Measurements from ENCODE around the gene STK38. TPM values are rescaled to one million over a fixed set of nuclear protein-coding genes. Genes with fewer than 3 reads are reported as not detected.
A peak's percentile ranks its signal among the peaks of the same experiment; 100 is the strongest.

STK38 gene
- total and polyA plus RNA-seq, 2 of the 13 experiments (the other 11 are each of a cell fraction or from before 2014, with no cell fraction given): 10.3 to 20.7 TPM

DNA sequence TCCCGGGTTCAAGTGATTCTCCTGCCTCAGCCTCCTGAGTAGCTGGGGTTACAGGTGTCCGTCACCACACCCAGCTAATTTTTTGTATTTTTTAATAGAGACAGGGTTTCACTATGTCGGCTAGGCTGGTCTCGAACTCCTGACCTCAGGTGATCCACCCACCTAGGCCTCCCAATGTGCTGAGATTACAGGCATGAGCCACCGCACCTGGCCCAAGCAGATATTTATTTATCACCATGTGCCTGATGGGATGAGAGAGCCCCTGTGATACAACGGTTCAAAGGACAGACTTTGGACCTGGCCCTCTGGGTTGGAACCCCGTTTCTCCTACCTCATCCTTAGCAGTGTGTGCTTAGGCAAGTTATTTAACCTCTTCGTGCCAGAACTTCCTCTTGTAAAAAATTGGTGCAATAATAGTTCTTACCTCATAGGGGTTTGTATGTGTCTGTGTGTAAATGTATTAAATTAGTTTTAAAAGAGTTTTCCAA, 19.2 kb upstream of the STK38 start (continued):
- TF ChIP-seq ZNF17 (CRISPR knock-in tag; IDR thresholded peaks at IDR 0.05) (no peak), ZNF205 (CRISPR knock-in tag; IDR thresholded peaks at IDR 0.05) (0 out of 2 replicates have a peak, but pooled peaks have one; percentile 25), NFYB (CRISPR knock-in tag; IDR thresholded peaks at IDR 0.05) (no peak), ZNF263 (CRISPR knock-in tag; IDR thresholded peaks at IDR 0.05) (no peak), SIN3B (IDR thresholded peaks at IDR 0.05; ENCODE audit: low read length) (0 out of 2 replicates have a peak, but pooled peaks have one; percentile 27), SRY (CRISPR knock-in tag; IDR thresholded peaks at IDR 0.05) (no peak), ZNF160 (CRISPR knock-in tag; IDR thresholded peaks at IDR 0.05) (0 out of 2 replicates have a peak, but pooled peaks have one; percentile 78), MZF1 (CRISPR knock-in tag; IDR thresholded peaks at IDR 0.05; ENCODE audit: borderline replicate concordance) (no peak), GATAD2A (CRISPR knock-in tag; IDR thresholded peaks at IDR 0.05) (peak; percentile 95)
- TF ChIP-seq, protein P1, sequence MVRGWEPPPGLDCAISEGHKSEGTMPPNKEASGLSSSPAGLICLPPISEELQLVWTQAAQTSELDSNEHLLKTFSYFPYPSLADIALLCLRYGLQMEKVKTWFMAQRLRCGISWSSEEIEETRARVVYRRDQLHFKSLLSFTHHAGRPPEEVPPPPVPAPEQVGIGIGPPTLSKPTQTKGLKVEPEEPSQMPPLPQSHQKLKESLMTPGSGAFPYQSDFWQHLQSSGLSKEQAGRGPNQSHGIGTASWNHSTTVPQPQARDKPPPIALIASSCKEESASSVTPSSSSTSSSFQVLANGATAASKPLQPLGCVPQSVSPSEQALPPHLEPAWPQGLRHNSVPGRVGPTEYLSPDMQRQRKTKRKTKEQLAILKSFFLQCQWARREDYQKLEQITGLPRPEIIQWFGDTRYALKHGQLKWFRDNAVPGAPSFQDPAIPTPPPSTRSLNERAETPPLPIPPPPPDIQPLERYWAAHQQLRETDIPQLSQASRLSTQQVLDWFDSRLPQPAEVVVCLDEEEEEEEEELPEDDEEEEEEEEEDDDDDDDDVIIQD (CRISPR knock-in tag; IDR thresholded peaks at IDR 0.05; ENCODE audit: low read depth): peak; percentile 89
- TF ChIP-seq, protein P2, sequence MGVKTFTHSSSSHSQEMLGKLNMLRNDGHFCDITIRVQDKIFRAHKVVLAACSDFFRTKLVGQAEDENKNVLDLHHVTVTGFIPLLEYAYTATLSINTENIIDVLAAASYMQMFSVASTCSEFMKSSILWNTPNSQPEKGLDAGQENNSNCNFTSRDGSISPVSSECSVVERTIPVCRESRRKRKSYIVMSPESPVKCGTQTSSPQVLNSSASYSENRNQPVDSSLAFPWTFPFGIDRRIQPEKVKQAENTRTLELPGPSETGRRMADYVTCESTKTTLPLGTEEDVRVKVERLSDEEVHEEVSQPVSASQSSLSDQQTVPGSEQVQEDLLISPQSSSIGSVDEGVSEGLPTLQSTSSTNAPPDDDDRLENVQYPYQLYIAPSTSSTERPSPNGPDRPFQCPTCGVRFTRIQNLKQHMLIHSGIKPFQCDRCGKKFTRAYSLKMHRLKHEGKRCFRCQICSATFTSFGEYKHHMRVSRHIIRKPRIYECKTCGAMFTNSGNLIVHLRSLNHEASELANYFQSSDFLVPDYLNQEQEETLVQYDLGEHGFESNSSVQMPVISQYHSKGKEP (CRISPR knock-in tag; IDR thresholded peaks at IDR 0.05): no peak
- TF ChIP-seq, protein P3, sequence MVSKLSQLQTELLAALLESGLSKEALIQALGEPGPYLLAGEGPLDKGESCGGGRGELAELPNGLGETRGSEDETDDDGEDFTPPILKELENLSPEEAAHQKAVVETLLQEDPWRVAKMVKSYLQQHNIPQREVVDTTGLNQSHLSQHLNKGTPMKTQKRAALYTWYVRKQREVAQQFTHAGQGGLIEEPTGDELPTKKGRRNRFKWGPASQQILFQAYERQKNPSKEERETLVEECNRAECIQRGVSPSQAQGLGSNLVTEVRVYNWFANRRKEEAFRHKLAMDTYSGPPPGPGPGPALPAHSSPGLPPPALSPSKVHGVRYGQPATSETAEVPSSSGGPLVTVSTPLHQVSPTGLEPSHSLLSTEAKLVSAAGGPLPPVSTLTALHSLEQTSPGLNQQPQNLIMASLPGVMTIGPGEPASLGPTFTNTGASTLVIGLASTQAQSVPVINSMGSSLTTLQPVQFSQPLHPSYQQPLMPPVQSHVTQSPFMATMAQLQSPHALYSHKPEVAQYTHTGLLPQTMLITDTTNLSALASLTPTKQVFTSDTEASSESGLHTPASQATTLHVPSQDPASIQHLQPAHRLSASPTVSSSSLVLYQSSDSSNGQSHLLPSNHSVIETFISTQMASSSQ (IDR thresholded peaks at IDR 0.05; ENCODE audit: low read depth): peak; percentile 45
- TF ChIP-seq, protein P3 (CRISPR knock-in tag; IDR thresholded peaks at IDR 0.05; ENCODE audit: borderline replicate concordance): peak; percentile 50; the same call in 1 of the 2 replicates
- TF ChIP-seq, protein P4, sequence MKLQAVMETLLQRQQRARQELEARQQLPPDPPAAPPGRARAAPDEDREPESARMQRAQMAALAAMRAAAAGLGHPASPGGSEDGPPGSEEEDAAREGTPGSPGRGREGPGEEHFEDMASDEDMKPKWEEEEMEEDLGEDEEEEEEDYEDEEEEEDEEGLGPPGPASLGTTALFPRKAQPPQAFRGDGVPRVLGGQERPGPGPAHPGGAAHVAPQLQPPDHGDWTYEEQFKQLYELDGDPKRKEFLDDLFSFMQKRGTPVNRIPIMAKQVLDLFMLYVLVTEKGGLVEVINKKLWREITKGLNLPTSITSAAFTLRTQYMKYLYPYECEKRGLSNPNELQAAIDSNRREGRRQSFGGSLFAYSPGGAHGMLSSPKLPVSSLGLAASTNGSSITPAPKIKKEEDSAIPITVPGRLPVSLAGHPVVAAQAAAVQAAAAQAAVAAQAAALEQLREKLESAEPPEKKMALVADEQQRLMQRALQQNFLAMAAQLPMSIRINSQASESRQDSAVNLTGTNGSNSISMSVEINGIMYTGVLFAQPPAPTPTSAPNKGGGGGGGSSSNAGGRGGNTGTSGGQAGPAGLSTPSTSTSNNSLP (IDR thresholded peaks at IDR 0.05; ENCODE audit: low read depth, low read length): peak; percentile 98
- TF ChIP-seq, protein P5, sequence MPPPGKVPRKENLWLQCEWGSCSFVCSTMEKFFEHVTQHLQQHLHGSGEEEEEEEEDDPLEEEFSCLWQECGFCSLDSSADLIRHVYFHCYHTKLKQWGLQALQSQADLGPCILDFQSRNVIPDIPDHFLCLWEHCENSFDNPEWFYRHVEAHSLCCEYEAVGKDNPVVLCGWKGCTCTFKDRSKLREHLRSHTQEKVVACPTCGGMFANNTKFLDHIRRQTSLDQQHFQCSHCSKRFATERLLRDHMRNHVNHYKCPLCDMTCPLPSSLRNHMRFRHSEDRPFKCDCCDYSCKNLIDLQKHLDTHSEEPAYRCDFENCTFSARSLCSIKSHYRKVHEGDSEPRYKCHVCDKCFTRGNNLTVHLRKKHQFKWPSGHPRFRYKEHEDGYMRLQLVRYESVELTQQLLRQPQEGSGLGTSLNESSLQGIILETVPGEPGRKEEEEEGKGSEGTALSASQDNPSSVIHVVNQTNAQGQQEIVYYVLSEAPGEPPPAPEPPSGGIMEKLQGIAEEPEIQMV (CRISPR knock-in tag; IDR thresholded peaks at IDR 0.05; ENCODE audit: low read depth): no peak
- TF ChIP-seq, protein P6, sequence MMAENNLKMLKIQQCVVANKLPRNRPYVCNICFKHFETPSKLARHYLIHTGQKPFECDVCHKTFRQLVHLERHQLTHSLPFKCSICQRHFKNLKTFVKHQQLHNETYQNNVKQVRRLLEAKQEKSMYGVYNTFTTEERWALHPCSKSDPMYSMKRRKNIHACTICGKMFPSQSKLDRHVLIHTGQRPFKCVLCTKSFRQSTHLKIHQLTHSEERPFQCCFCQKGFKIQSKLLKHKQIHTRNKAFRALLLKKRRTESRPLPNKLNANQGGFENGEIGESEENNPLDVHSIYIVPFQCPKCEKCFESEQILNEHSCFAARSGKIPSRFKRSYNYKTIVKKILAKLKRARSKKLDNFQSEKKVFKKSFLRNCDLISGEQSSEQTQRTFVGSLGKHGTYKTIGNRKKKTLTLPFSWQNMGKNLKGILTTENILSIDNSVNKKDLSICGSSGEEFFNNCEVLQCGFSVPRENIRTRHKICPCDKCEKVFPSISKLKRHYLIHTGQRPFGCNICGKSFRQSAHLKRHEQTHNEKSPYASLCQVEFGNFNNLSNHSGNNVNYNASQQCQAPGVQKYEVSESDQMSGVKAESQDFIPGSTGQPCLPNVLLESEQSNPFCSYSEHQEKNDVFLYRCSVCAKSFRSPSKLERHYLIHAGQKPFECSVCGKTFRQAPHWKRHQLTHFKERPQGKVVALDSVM (CRISPR knock-in tag; IDR thresholded peaks at IDR 0.05): peak; percentile 61
